B cell (primary cell): Measurements from ENCODE around the gene HNRNPH1. TPM values are rescaled to one million over a fixed set of nuclear protein-coding genes. Genes with fewer than 3 reads are reported as not detected.
A peak's percentile ranks its signal among the peaks of the same experiment; 100 is the strongest.

Experiments used
- ATAC-seq: fragments of 200-7000 bp; cut with Tn5 transposase; one replicate; pipeline ENCODE4 v1.10.0; 2021; ENCODE audit warnings: low read depth, mild to moderate bottlenecking, moderate number of reproducible peaks, moderate library complexity
- CTCF ChIA-PET: fragments of 350-600 bp; sonication (Branson Sonifier 250); formaldehyde crosslinking; loops from one replicate; lab custom pipeline; 2021; ENCODE audit warnings: antibody characterized with exemption, inconsistent platforms; lab: Charles Lee
- POLR2A ChIA-PET: fragments of 350-600 bp; sonication (Branson Sonifier 250); formaldehyde crosslinking; loops from one replicate; lab custom pipeline; 2021; ENCODE audit warnings: antibody characterized with exemption; lab: Charles Lee
- DNase-seq: peaks from one replicate; pipeline ENCODE4 v3.0.0; 2013
- H2AFZ ChIP-seq: 2 replicates; pipeline ENCODE4 v1.6.1; 2012; ENCODE audit warnings: mild to moderate bottlenecking, low read depth, low read length; ENCODE audit not compliant: insufficient read depth, poor library complexity, severe bottlenecking
- H3K27ac ChIP-seq, 2 donors: 1 replicate in 1 of 2; 2 replicates in 1 of 2; pipeline ENCODE4 v1.5.1; 2012 to 2013; ENCODE audit warnings: low read length in 2 of 2, mild to moderate bottlenecking in 2 of 2, moderate library complexity in 1 of 2
- H3K27me3 ChIP-seq, 4 experiments: fragments of 200-600 bp in 1 of 4; sonication (generic) in 1 of 4; replicated peaks in 1 of 4; 1 replicate in 2 of 4; 2 replicates in 2 of 4; pipeline versions ENCODE4 v1.6.1 to v1.7.0; 2013 to 2016; ENCODE audit warnings: low read length in 3 of 4, mild to moderate bottlenecking in 2 of 4, mixed read lengths in 1 of 4, moderate library complexity in 1 of 4; ENCODE audit not compliant: insufficient read depth in 4 of 4, control insufficient read depth in 3 of 4; ENCODE audit errors: control extremely low read depth in 1 of 4
- H3K36me3 ChIP-seq, 2 experiments: replicated peaks in 1 of 2; 1 replicate in 1 of 2; 2 replicates in 1 of 2; pipeline versions ENCODE4 v1.6.1 to v1.7.1; 2013; ENCODE audit warnings: low read length in 1 of 2; ENCODE audit not compliant: insufficient read depth in 2 of 2, control insufficient read depth in 1 of 2; ENCODE audit errors: control extremely low read depth in 1 of 2, extremely low read depth in 1 of 2
- H3K4me1 ChIP-seq, 2 donors: fragments of 200-600 bp in 1 of 2; sonication (generic) in 1 of 2; 1 replicate in 1 of 2; 2 replicates in 1 of 2; pipeline versions ENCODE4 v1.5.1 to v1.6.1; 2013 to 2017; ENCODE audit warnings: low read length in 2 of 2; ENCODE audit not compliant: control insufficient read depth in 2 of 2, insufficient read depth in 2 of 2
- H3K4me2 ChIP-seq: replicated peaks from 2 replicates; pipeline ENCODE3; 2012; ENCODE audit warnings: mild to moderate bottlenecking, low read depth, low read length; ENCODE audit not compliant: poor library complexity, severe bottlenecking
- H3K4me3 ChIP-seq, 5 experiments: fragments of 200-600 bp in 1 of 5; sonication (generic) in 1 of 5; 1 replicate in 3 of 5; 2 replicates in 2 of 5; pipeline versions ENCODE4 v1.5.1 to v1.7.0; 2011 to 2016; ENCODE audit warnings: low read length in 4 of 5, mild to moderate bottlenecking in 4 of 5, low read depth in 2 of 5, control low read depth in 1 of 5, moderate library complexity in 1 of 5; ENCODE audit not compliant: insufficient read depth in 1 of 5; ENCODE audit errors: control extremely low read depth in 1 of 5, extremely low read depth in 1 of 5
- H3K79me2 ChIP-seq: fragments of 200-600 bp; sonication (generic); one replicate; pipeline ENCODE4 v1.6.0; 2016; ENCODE audit warnings: low read length; ENCODE audit not compliant: control insufficient read depth, insufficient read depth
- H3K9ac ChIP-seq: fragments of 200-600 bp; sonication (generic); 2 replicates; pipeline ENCODE4 v1.6.1; 2017; ENCODE audit warnings: mild to moderate bottlenecking, low read length, moderate library complexity
- H3K9me3 ChIP-seq, 3 donors: one replicate each; pipeline versions ENCODE4 v1.6.1 to v1.7.1; 2013; ENCODE audit warnings: low read length in 2 of 3; ENCODE audit not compliant: control insufficient read depth in 2 of 3, insufficient read depth in 1 of 3; ENCODE audit errors: control extremely low read depth in 1 of 3
- H4K20me1 ChIP-seq: 2 replicates; pipeline ENCODE4 v1.6.0; 2012; ENCODE audit warnings: mild to moderate bottlenecking, low read length; ENCODE audit not compliant: insufficient read depth, control insufficient read depth, poor library complexity, severe bottlenecking
- H3K27ac Mint-ChIP-seq: one replicate; pipeline ENCODE4 v1.8.0; 2021; ENCODE audit warnings: mixed read lengths
- H3K27me3 Mint-ChIP-seq: one replicate; pipeline ENCODE4 v1.8.0; 2021; ENCODE audit warnings: mixed read lengths
- H3K4me1 Mint-ChIP-seq: one replicate; pipeline ENCODE4 v1.8.0; 2021; ENCODE audit warnings: mixed read lengths
- H3K4me3 Mint-ChIP-seq: one replicate; pipeline ENCODE4 v1.8.0; 2021; ENCODE audit warnings: mixed read lengths
- H3K9me3 Mint-ChIP-seq: one replicate; pipeline ENCODE4 v1.8.0; 2022; ENCODE audit warnings: mixed read lengths; ENCODE audit not compliant: insufficient read depth
- CTCF ChIP-seq: fragments of 200-600 bp; IDR thresholded peaks from one replicate; pipeline ENCODE4 v1.8.0; 2022; ENCODE audit warnings: antibody characterized with exemption, mild to moderate bottlenecking
- EZH2 ChIP-seq: IDR thresholded peaks from 2 replicates; pipeline ENCODE4 v1.6.1; 2012; ENCODE audit warnings: borderline replicate concordance, low read depth, mild to moderate bottlenecking, moderate library complexity, low read length; ENCODE audit not compliant: insufficient read depth, poor library complexity, severe bottlenecking
- WGBS: methylation state at CpG from one replicate; pipeline ENCODE4 v1.1.5; 2013; ENCODE audit warnings: missing lambda C conversion rate; ENCODE audit not compliant: insufficient coverage; 5-methylcytosine and 5-hydroxymethylcytosine counted together
- intact Hi-C: fragments of 100-400 bp; cut with micrococcal nuclease; formaldehyde crosslinking; loops from one replicate; pipeline ENCODE4 v1.10.0; 2022
- polyA plus RNA-seq: library from polyadenylated mRNA; depleted of rRNA; stranded (reverse); fragments of >200 nt; gene quantifications from 2 replicates; pipeline ENCODE4 v1.2.3, GENCODE V29; 2012
- total RNA-seq, 2 donors: library from RNA; stranded (reverse); fragments of 120-200 nt in 1 of 2; gene quantifications; 1 replicate in 1 of 2; 2 replicates in 1 of 2; pipeline versions ENCODE4 v1.2.3 to v1.2.4, GENCODE V29; 2013 to 2022

HNRNPH1 gene
- total and polyA plus RNA-seq, 2 donors (not counting 1 experiment from before 2014, with no cell fraction given): 471 to 1,412 TPM

GRCh38 chr5:179620293-179620692 lies 3.2 kb downstream of the HNRNPH1 start:
- POLR2A ChIA-PET: interaction anchor here (0.5 to 1.3 kb wide), 2 partner anchors 10 to 17 kb away, joined by 3 to 5 read pairs; no protein-coding TSS in a partner anchor
- Mint-ChIP-seq H3K27me3 (no peaks in the 10 kb centered on the region), H3K9me3 (no peaks in the 10 kb centered on the region), H3K27ac (peak overlapping the region; percentile 76), H3K4me1 (peaks cover 59% of the 10 kb centered on the region), H3K4me3 (peak overlapping the region; percentile 98)
- Histone ChIP-seq H3K36me3 (peaks cover 14 to 71% of the 10 kb centered on the region in 2 experiments), H3K9me3 (peaks cover 0 to 9% (median 0%) of the 10 kb centered on the region in 3 donors), H3K27ac (peak overlapping the region; percentile 47 to 88), H3K4me2 (peak overlapping the region; percentile 92), H3K79me2 (peaks cover 66% of the 10 kb centered on the region), H2AFZ (no peak overlapping the region), H3K27me3 (no peaks in the 10 kb centered on the region), H3K4me3 (peak overlapping the region in 1 of 5 experiments; percentile 73), H3K9ac (peak overlapping the region; percentile 36), H3K4me1 (peaks cover 39 to 45% of the 10 kb centered on the region in 2 donors), H4K20me1 (peaks cover 78% of the 10 kb centered on the region)
- DNase-seq: no peak
- CTCF ChIA-PET: interaction anchor here (1.0 to 1.5 kb wide), 2 partner anchors 9 to 40 kb away, joined by 3 read pairs; no protein-coding TSS in a partner anchor
- no peak for ATAC-seq
- WGBS: 0% methylated on average over 1 of the region's 3 CpGs
- intact Hi-C loops: loop anchor here (5.0 kb wide), 1 partner anchor 88 kb away; no protein-coding TSS in a partner anchor
- TF ChIP-seq CTCF (no peak), EZH2 (no peak)

GRCh38 chr5:179619776-179620175 lies 3.7 kb downstream of the HNRNPH1 start:
- H3K27me3 ChIP-seq: no peaks in the 10 kb centered on the region
- Mint-ChIP-seq H3K4me3 (peak overlapping the region; percentile 41), H3K27ac (no peak overlapping the region), H3K27me3 (no peaks in the 10 kb centered on the region), H3K9me3 (no peaks in the 10 kb centered on the region), H3K4me1 (peaks cover 56% of the 10 kb centered on the region)
- peaks cover 83% of the 10 kb centered on the region for H4K20me1 ChIP-seq
- H3K4me3 ChIP-seq: peak overlapping the region in 1 of 5 experiments; percentile 73
- H2AFZ ChIP-seq: no peak overlapping the region
- H3K4me1 ChIP-seq: peaks cover 37 to 44% of the 10 kb centered on the region in 2 donors
- intact Hi-C loops: loop anchor here (5.0 kb wide), 1 partner anchor 87 kb away; no protein-coding TSS in a partner anchor
- CTCF ChIA-PET: interaction anchor here (1.5 kb wide), 1 partner anchor 8 kb away, joined by 3 read pairs; no protein-coding TSS in a partner anchor
- 33% methylated on average over 1 of the region's 4 CpGs for WGBS
- POLR2A ChIA-PET: interaction anchor here (0.5 to 1.3 kb wide), 2 partner anchors 10 to 16 kb away, joined by 3 to 5 read pairs; no protein-coding TSS in a partner anchor
- peak overlapping the region; percentile 92 for H3K4me2 ChIP-seq
- peak overlapping the region; percentile 36 for H3K9ac ChIP-seq
- peaks cover 0 to 9% (median 0%) of the 10 kb centered on the region in 3 donors for H3K9me3 ChIP-seq
- TF ChIP-seq EZH2 (no peak), CTCF (no peak)
- peaks cover 62% of the 10 kb centered on the region for H3K79me2 ChIP-seq
- no peak for DNase-seq
- peaks cover 18 to 76% of the 10 kb centered on the region in 2 experiments for H3K36me3 ChIP-seq
- no peak overlapping the region for H3K27ac ChIP-seq
- ATAC-seq: no peak
